K562 (cell line): Measurements from ENCODE around the gene NISCH. TPM values are rescaled to one million over a fixed set of nuclear protein-coding genes. Genes with fewer than 3 reads are reported as not detected.

ENCODE experiments used
- ATAC-seq: fragments of 200-7000 bp; cut with Tn5 transposase; 3 replicates; pipeline ENCODE4 v1.9.1; 2020; ENCODE audit warnings: moderate library complexity
- BruUV-seq: library from RNA; stranded (reverse); fragments of 400-500 nt; replicated peaks from 2 replicates; lab custom pipeline; 2021; lab: Mats Ljungman, UMichigan
- CTCF ChIA-PET: fragments of 300-600 bp; formaldehyde crosslinking; extraction: SDS; loops from one replicate; lab custom pipeline; 2021; ENCODE audit warnings: low intra/inter-chr PET ratio; lab: Yijun Ruan, JAX
- POLR2A ChIA-PET: fragments of 300-600, 350-650 bp; sonication (Branson Sonifier 250); formaldehyde crosslinking; extraction: SDS; loops from one replicate; lab custom pipeline; 2021; ENCODE audit warnings: antibody characterized with exemption, inconsistent platforms; lab: Yijun Ruan, JAX
- DNase-seq, 4 experiments: peaks; one replicate each; pipeline versions ENCODE4 v3.0.0 to v3.0.0-alpha.2; 2011 to 2018; ENCODE audit warnings: low spot score in 3 of 4, mixed read lengths in 3 of 4; ENCODE audit errors: extremely low read depth in 1 of 4
- FAIRE-seq: peaks from 2 replicates; lab custom pipeline; 2011; peaks lifted over from hg19 to GRCh38; lab: Jason Lieb, UNC
- H2AFZ ChIP-seq: 2 replicates; pipeline ENCODE4 v1.6.0; 2011; ENCODE audit warnings: low read depth, low read length, control low read depth, inconsistent platforms
- H3K27ac ChIP-seq: fragments of 200-600 bp; 3 replicates; pipeline ENCODE4 v1.8.0; 2011; ENCODE audit warnings: low read depth, mild to moderate bottlenecking, control low read depth, inconsistent platforms, low read length, moderate library complexity, mixed read lengths; ENCODE audit errors: extremely low read depth
- H3K27me3 ChIP-seq, 2 experiments: fragments of 300-600 bp in 1 of 2; 2 replicates in 1 of 2; 3 replicates in 1 of 2; pipeline versions ENCODE4 v1.6.0 to v1.8.0; 2011; ENCODE audit warnings: inconsistent platforms in 2 of 2, low read length in 2 of 2, mild to moderate bottlenecking in 1 of 2, mixed read lengths in 1 of 2, moderate library complexity in 1 of 2; ENCODE audit not compliant: control insufficient read depth in 2 of 2, insufficient read depth in 2 of 2
- H3K36me3 ChIP-seq: fragments of 300-600 bp; 3 replicates; pipeline ENCODE4 v1.8.0; 2011; ENCODE audit warnings: mild to moderate bottlenecking, low read length, inconsistent platforms; ENCODE audit not compliant: control insufficient read depth, insufficient read depth
- H3K4me1 ChIP-seq, 2 experiments: fragments of 200-600 bp in 1 of 2; replicated peaks in 1 of 2; 2 replicates in 1 of 2; 3 replicates in 1 of 2; pipeline versions ENCODE4 v1.5.1 to v1.8.0; 2011; ENCODE audit warnings: inconsistent platforms in 2 of 2, low read length in 2 of 2, mild to moderate bottlenecking in 1 of 2, mixed read lengths in 1 of 2, moderate library complexity in 1 of 2; ENCODE audit not compliant: control insufficient read depth in 2 of 2, insufficient read depth in 2 of 2
- H3K4me2 ChIP-seq: 2 replicates; pipeline ENCODE4 v1.6.1; 2011; ENCODE audit warnings: low read length, control low read depth, inconsistent platforms, mixed read lengths; ENCODE audit not compliant: insufficient read depth
- H3K4me3 ChIP-seq: fragments of 200-600 bp; sonication (generic), shearing (Covaris generic); 2 replicates; pipeline ENCODE4 v1.5.1; 2016; ENCODE audit warnings: control low read depth, inconsistent platforms
- H3K79me2 ChIP-seq: fragments of 200-600 bp; 3 replicates; pipeline ENCODE4 v1.8.0; 2011; ENCODE audit warnings: low read length, inconsistent platforms; ENCODE audit not compliant: control insufficient read depth, insufficient read depth
- H3K9ac ChIP-seq, 2 experiments: 2 replicates each; pipeline versions ENCODE4 v1.6.0 to v1.6.1; 2011; ENCODE audit warnings: low read depth in 2 of 2, low read length in 2 of 2, control low read depth in 1 of 2, inconsistent platforms in 1 of 2, mild to moderate bottlenecking in 1 of 2, mixed read lengths in 1 of 2; ENCODE audit not compliant: insufficient read depth in 1 of 2
- H3K9me1 ChIP-seq: one replicate; pipeline ENCODE4 v1.6.0; 2011; ENCODE audit warnings: inconsistent platforms, mild to moderate bottlenecking, low read length, moderate library complexity; ENCODE audit not compliant: control insufficient read depth, insufficient read depth
- H3K9me3 ChIP-seq: replicated peaks from 2 replicates; pipeline ENCODE4 v1.5.1; 2011; ENCODE audit warnings: low read depth, low read length, inconsistent platforms; ENCODE audit not compliant: control insufficient read depth, insufficient read depth
- H4K20me1 ChIP-seq: replicated peaks from 2 replicates; pipeline ENCODE4 v1.6.1; 2011; ENCODE audit warnings: low read length, inconsistent platforms, mixed read lengths; ENCODE audit not compliant: control insufficient read depth, insufficient read depth
- GATAD2B ChIP-seq: fragments of 450-650 bp; IDR thresholded peaks from 2 replicates; pipeline ENCODE4 v1.6.1; 2017; ENCODE audit warnings: mild to moderate bottlenecking, borderline replicate concordance
- GTF2E2 ChIP-seq: fragments of 200-800 bp; sonication (Bioruptor generic); IDR thresholded peaks from 2 replicates; pipeline ENCODE4 v1.6.1; 2016; ENCODE audit warnings: missing genetic modification characterization, missing compliant biosample characterization
- ZNF436 ChIP-seq: fragments of 250-450, 450-650 bp; sonication (Bioruptor Pico); formaldehyde crosslinking; IDR thresholded peaks from 2 replicates; pipeline ENCODE4 v1.7.0; 2020; ENCODE audit warnings: mild to moderate bottlenecking
- WGBS: fragments of 100-300 bp; shearing (Covaris generic); methylation state at CpG from one replicate; pipeline ENCODE4 v1.1.6; 2016; ENCODE audit warnings: low coverage, mixed read lengths; ENCODE audit not compliant: insufficient coverage; ENCODE audit errors: missing lambda C conversion rate; 5-methylcytosine and 5-hydroxymethylcytosine counted together
- in situ Hi-C: fragments of 300-500 bp; cut with MboI; formaldehyde crosslinking; loops from 4 replicates; pipeline ENCODE4 v1.15.0; 2018; ENCODE audit warnings: inconsistent platforms, mixed read lengths
- intact Hi-C: fragments of 100-400 bp; cut with micrococcal nuclease; formaldehyde crosslinking; loops from 2 replicates; pipeline ENCODE4 v1.14.2; 2022
- polyA plus RNA-seq, 8 experiments: library from polyadenylated mRNA; depleted of rRNA in 4 of 8; stranded (reverse) in 5 of 8; unstranded in 3 of 8; fragments of >200 nt; fragmentation: Nextera tagmentation in 2 of 8; fragmentation: Illumina TruSeq in 1 of 8; extraction: Ambion mirVana in 2 of 8; extraction: Trizol in 1 of 8; gene quantifications; 2 replicates each; pipeline versions ENCODE4 v1.2.1 to v1.2.3, GENCODE V29; 2011 to 2014; ENCODE audit warnings: inconsistent platforms in 1 of 8, missing spikeins in 1 of 8
- total RNA-seq, 7 experiments: library from RNA; depleted of rRNA in 6 of 7; stranded (reverse); fragments of >200 nt in 6 of 7; fragmentation: Illumina TruSeq in 2 of 7; extraction: Trizol in 2 of 7; gene quantifications; 2 replicates each; pipeline versions ENCODE4 v1.2.1 to v1.2.3, GENCODE V29; 2011 to 2021; ENCODE audit warnings: low replicate concordance in 1 of 7
- TF ChIP-seq, protein P1 (sequence below): fragments of 200-600 bp; sonication (generic); IDR thresholded peaks from one replicate; pipeline ENCODE4 v1.6.1; 2012; ENCODE audit warnings: mild to moderate bottlenecking, low read depth, low read length, inconsistent platforms
- TF ChIP-seq, protein P2 (sequence below), 2 experiments: fragments of 250-450 bp in 1 of 2; fragments of 450-650 bp in 1 of 2; sonication (Bioruptor Pico) in 1 of 2; IDR thresholded peaks; 2 replicates each; pipeline versions ENCODE4 v1.6.1 to v1.8.0; 2016 to 2021; ENCODE audit warnings: mild to moderate bottlenecking in 2 of 2, moderate library complexity in 2 of 2, missing compliant biosample characterization in 1 of 2, missing genetic modification characterization in 1 of 2
- TF ChIP-seq, protein P3 (sequence below), 2 experiments: fragments of 450-650 bp in 1 of 2; IDR thresholded peaks; 2 replicates each; pipeline ENCODE4 v1.6.1; 2011 to 2017; ENCODE audit warnings: low read depth in 2 of 2, antibody characterized with exemption in 1 of 2, borderline replicate concordance in 1 of 2, low read length in 1 of 2, mild to moderate bottlenecking in 1 of 2, mixed read lengths in 1 of 2; ENCODE audit not compliant: control insufficient read depth in 1 of 2

The NISCH gene
- total and polyA plus RNA-seq, 9 of the 15 experiments (the other 6 are each of a cell fraction or from before 2014, with no cell fraction given), result 0.44 to 43.5 (median 23.4) TPM

DNA sequence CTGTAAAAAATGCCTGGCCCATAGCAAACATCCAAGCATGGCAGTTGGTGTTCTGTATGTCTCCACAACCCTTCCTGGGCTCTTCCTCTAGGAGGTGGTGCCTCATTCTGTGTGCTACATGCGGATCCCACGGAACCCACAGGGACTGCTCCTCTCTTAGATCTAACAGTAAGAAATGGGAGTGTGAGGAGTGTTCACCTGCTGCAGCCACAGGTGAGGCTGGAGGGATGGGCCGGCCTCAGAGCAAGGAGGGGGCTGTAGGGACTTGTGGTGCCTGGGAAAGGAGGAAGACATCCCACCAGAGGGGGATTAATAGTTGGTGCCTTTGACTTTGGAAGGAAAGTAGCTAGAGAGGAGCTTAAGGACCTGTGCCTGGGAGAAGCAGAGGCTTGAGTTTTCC is 32.7 kb upstream of the NISCH start:
- Histone ChIP-seq H3K4me3 (no peak overlapping the region), H3K4me1 (no peaks in the 10 kb centered on the region; a peak in 1 of 5 replicates), H3K79me2 (no peaks in the 10 kb centered on the region), H3K9me3 (no peaks in the 10 kb centered on the region), H2AFZ (no peak overlapping the region), H3K9ac (no peak overlapping the region; a peak in 1 of 4 replicates), H3K36me3 (peaks cover 3% of the 10 kb centered on the region; the same call in 1 of the 3 replicates), H4K20me1 (no peaks in the 10 kb centered on the region), H3K4me2 (no peak overlapping the region), H3K9me1 (no peaks in the 10 kb centered on the region), H3K27ac (no peak overlapping the region), H3K27me3 (no peaks in the 10 kb centered on the region)
- BruUV-seq, result no TSS peak
- intact Hi-C loops, result no loop called here
- ATAC-seq (no peak), FAIRE-seq (no peak), DNase-seq (no peak)
- 35% methylated on average over 3 of the region's 3 CpGs for WGBS
- CTCF ChIA-PET, result no interaction called here
- POLR2A ChIA-PET, result no interaction called here
- in situ Hi-C loops, result no loop called here
- TF ChIP-seq GTF2E2 (no peak), ZNF436 (CRISPR knock-in tag) (no peak), GATAD2B (no peak)
- TF ChIP-seq, protein P1, sequence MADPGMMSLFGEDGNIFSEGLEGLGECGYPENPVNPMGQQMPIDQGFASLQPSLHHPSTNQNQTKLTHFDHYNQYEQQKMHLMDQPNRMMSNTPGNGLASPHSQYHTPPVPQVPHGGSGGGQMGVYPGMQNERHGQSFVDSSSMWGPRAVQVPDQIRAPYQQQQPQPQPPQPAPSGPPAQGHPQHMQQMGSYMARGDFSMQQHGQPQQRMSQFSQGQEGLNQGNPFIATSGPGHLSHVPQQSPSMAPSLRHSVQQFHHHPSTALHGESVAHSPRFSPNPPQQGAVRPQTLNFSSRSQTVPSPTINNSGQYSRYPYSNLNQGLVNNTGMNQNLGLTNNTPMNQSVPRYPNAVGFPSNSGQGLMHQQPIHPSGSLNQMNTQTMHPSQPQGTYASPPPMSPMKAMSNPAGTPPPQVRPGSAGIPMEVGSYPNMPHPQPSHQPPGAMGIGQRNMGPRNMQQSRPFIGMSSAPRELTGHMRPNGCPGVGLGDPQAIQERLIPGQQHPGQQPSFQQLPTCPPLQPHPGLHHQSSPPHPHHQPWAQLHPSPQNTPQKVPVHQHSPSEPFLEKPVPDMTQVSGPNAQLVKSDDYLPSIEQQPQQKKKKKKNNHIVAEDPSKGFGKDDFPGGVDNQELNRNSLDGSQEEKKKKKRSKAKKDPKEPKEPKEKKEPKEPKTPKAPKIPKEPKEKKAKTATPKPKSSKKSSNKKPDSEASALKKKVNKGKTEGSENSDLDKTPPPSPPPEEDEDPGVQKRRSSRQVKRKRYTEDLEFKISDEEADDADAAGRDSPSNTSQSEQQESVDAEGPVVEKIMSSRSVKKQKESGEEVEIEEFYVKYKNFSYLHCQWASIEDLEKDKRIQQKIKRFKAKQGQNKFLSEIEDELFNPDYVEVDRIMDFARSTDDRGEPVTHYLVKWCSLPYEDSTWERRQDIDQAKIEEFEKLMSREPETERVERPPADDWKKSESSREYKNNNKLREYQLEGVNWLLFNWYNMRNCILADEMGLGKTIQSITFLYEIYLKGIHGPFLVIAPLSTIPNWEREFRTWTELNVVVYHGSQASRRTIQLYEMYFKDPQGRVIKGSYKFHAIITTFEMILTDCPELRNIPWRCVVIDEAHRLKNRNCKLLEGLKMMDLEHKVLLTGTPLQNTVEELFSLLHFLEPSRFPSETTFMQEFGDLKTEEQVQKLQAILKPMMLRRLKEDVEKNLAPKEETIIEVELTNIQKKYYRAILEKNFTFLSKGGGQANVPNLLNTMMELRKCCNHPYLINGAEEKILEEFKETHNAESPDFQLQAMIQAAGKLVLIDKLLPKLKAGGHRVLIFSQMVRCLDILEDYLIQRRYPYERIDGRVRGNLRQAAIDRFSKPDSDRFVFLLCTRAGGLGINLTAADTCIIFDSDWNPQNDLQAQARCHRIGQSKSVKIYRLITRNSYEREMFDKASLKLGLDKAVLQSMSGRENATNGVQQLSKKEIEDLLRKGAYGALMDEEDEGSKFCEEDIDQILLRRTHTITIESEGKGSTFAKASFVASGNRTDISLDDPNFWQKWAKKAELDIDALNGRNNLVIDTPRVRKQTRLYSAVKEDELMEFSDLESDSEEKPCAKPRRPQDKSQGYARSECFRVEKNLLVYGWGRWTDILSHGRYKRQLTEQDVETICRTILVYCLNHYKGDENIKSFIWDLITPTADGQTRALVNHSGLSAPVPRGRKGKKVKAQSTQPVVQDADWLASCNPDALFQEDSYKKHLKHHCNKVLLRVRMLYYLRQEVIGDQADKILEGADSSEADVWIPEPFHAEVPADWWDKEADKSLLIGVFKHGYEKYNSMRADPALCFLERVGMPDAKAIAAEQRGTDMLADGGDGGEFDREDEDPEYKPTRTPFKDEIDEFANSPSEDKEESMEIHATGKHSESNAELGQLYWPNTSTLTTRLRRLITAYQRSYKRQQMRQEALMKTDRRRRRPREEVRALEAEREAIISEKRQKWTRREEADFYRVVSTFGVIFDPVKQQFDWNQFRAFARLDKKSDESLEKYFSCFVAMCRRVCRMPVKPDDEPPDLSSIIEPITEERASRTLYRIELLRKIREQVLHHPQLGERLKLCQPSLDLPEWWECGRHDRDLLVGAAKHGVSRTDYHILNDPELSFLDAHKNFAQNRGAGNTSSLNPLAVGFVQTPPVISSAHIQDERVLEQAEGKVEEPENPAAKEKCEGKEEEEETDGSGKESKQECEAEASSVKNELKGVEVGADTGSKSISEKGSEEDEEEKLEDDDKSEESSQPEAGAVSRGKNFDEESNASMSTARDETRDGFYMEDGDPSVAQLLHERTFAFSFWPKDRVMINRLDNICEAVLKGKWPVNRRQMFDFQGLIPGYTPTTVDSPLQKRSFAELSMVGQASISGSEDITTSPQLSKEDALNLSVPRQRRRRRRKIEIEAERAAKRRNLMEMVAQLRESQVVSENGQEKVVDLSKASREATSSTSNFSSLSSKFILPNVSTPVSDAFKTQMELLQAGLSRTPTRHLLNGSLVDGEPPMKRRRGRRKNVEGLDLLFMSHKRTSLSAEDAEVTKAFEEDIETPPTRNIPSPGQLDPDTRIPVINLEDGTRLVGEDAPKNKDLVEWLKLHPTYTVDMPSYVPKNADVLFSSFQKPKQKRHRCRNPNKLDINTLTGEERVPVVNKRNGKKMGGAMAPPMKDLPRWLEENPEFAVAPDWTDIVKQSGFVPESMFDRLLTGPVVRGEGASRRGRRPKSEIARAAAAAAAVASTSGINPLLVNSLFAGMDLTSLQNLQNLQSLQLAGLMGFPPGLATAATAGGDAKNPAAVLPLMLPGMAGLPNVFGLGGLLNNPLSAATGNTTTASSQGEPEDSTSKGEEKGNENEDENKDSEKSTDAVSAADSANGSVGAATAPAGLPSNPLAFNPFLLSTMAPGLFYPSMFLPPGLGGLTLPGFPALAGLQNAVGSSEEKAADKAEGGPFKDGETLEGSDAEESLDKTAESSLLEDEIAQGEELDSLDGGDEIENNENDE, result no peak
- TF ChIP-seq, protein P2, sequence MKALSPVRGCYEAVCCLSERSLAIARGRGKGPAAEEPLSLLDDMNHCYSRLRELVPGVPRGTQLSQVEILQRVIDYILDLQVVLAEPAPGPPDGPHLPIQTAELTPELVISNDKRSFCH (CRISPR knock-in tag; IDR thresholded peaks at IDR 0.05), result no peak
- TF ChIP-seq, protein P2 (tag; IDR thresholded peaks at IDR 0.05), result no peak
- TF ChIP-seq, protein P3, sequence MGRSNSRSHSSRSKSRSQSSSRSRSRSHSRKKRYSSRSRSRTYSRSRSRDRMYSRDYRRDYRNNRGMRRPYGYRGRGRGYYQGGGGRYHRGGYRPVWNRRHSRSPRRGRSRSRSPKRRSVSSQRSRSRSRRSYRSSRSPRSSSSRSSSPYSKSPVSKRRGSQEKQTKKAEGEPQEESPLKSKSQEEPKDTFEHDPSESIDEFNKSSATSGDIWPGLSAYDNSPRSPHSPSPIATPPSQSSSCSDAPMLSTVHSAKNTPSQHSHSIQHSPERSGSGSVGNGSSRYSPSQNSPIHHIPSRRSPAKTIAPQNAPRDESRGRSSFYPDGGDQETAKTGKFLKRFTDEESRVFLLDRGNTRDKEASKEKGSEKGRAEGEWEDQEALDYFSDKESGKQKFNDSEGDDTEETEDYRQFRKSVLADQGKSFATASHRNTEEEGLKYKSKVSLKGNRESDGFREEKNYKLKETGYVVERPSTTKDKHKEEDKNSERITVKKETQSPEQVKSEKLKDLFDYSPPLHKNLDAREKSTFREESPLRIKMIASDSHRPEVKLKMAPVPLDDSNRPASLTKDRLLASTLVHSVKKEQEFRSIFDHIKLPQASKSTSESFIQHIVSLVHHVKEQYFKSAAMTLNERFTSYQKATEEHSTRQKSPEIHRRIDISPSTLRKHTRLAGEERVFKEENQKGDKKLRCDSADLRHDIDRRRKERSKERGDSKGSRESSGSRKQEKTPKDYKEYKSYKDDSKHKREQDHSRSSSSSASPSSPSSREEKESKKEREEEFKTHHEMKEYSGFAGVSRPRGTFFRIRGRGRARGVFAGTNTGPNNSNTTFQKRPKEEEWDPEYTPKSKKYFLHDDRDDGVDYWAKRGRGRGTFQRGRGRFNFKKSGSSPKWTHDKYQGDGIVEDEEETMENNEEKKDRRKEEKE (IDR thresholded peaks at IDR 0.05; ENCODE audit: borderline replicate concordance in 1 of 2, control insufficient read depth in 1 of 2, low read depth in 2 of 2, low read length in 1 of 2), result no peak
